HEK293 (cell line): ENCODE data around the gene AVEN.

Experiments
- CTCF ChIP-seq: fragments of 450-650 bp; formaldehyde crosslinking; IDR thresholded peaks from 2 replicates; pipeline ENCODE4 v1.5.1; 2016; ENCODE audit warnings: missing biosample characterization, missing genetic modification characterization
- PRDM1 ChIP-seq: fragments of 450-650 bp; formaldehyde crosslinking; IDR thresholded peaks from 2 replicates; pipeline ENCODE4; 2016; ENCODE audit warnings: missing biosample characterization, missing genetic modification characterization
- TSHZ1 ChIP-seq: fragments of 450-650 bp; formaldehyde crosslinking; IDR thresholded peaks from 2 replicates; pipeline ENCODE4 v1.5.1; 2016; ENCODE audit warnings: missing biosample characterization, missing genetic modification characterization, borderline replicate concordance
- ZBTB6 ChIP-seq: fragments of 450-650 bp; formaldehyde crosslinking; IDR thresholded peaks from 2 replicates; pipeline ENCODE4 v1.5.1; 2017; ENCODE audit warnings: missing biosample characterization, missing genetic modification characterization
- ZNF239 ChIP-seq: fragments of 450-650 bp; formaldehyde crosslinking; IDR thresholded peaks from 2 replicates; pipeline ENCODE4 v1.5.1; 2016; ENCODE audit warnings: missing biosample characterization, missing genetic modification characterization
- ZNF292 ChIP-seq: fragments of 450-650 bp; formaldehyde crosslinking; IDR thresholded peaks from 2 replicates; pipeline ENCODE4 v1.5.1; 2016; ENCODE audit warnings: low read depth, missing biosample characterization, missing genetic modification characterization, borderline replicate concordance

GRCh38 chr15:34043391-34043790, 4.4 kb upstream of the AVEN start:
- TF ChIP-seq ZBTB6 (tag by site-specific recombination) (no peak), ZNF292 (tag by site-specific recombination) (no peak), PRDM1 (tag by site-specific recombination) (no peak; the same call in 1 of the 2 replicates), CTCF (tag by site-specific recombination) (no peak), TSHZ1 (no peak), ZNF239 (tag by site-specific recombination) (no peak)
